Esophagus squamous epithelium (tissue), 4 donors: Measurements from ENCODE around the gene ICA1.

Experiments used
- CTCF ChIP-seq, 6 experiments: fragments of 450-650 bp in 4 of 6; fragments of 200-600 bp in 2 of 6; sonication (generic) in 2 of 6; IDR thresholded peaks; one replicate each; pipeline ENCODE4 v1.5.1; 2016 to 2019; ENCODE audit warnings: antibody characterized with exemption in 6 of 6, mild to moderate bottlenecking in 4 of 6, moderate library complexity in 4 of 6
- POLR2A ChIP-seq, 4 donors: fragments of 450-650 bp; IDR thresholded peaks; one replicate each; pipeline ENCODE4 v1.6.1; 2017; ENCODE audit warnings: antibody characterized with exemption in 4 of 4, mild to moderate bottlenecking in 4 of 4, moderate library complexity in 3 of 4

DNA sequence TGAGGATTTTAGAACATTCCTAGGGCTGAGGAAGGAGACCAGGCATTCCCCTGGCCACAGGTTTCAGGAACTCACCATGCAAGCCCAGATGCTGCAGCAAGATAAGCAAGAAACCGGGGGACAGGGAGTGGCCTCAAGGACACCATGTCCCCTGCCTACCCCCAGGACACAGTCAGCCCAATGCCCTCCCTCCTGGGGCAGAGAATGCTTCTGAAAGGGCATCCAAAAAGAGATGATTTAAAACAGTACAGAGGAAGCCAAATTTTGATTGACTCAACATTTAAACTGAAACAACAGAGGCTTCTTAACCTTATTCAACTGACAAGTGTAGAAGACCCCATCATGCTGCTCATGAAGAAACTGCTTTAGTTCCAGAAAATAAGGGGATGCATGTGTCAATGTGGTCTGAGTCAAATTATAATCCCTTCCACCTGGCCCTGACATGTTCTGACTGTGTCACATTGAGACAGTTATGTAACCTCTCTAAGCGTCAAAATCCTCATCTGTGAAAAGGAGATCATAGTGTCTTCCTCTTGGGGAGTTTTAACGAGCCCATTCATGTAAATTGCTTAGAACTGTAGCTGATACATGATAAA lies 60.0 kb downstream of the ICA1 start:
- no peak for TF ChIP-seq POLR2A (IDR thresholded peaks at IDR 0.05)
- TF ChIP-seq CTCF (IDR thresholded peaks at IDR 0.05), result no peak
